PFSK-1 (cell line): Measurements from ENCODE around the gene TOGARAM2.

Experiments used
- POLR2AphosphoS5 ChIP-seq: IDR thresholded peaks from 2 replicates; pipeline ENCODE4 v1.6.1; 2012; ENCODE audit warnings: low read depth, mild to moderate bottlenecking, control low read depth, low read length, moderate library complexity
- TAF1 ChIP-seq: IDR thresholded peaks from 2 replicates; pipeline ENCODE4 v1.6.1; 2012; ENCODE audit warnings: low read length, control low read depth, borderline replicate concordance; ENCODE audit not compliant: insufficient read depth
- TF ChIP-seq, protein P1 (sequence below), 2 experiments: IDR thresholded peaks; 2 replicates each; pipeline versions ENCODE4 v1.6.1 to v1.8.0; 2011 to 2012; ENCODE audit warnings: low read depth in 2 of 2, low read length in 2 of 2, control low read depth in 1 of 2, inconsistent platforms in 1 of 2, mild to moderate bottlenecking in 1 of 2, moderate library complexity in 1 of 2; ENCODE audit not compliant: insufficient read depth in 1 of 2

DNA sequence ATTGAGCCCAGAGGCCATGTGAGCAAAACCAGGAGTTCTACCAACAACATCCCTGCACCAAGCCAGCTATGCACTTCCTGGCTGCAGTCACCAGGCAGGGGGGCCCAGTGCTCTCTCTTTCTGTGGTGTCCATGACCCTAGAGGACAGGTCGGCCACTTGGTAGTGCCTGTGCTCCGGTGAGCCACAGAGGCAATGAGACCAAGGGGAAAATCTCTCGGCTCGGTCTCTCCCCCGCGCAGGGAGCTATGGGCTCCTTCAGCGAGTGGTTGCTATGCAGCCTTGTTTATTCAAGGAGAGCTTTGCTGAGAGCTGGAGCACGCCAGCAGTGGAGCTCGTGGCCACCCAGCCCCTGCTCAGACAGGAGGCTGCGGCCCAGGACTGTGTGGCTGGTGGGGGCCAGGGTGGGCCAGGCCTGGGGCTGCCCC is at the start of gene TOGARAM2:
- TF ChIP-seq TAF1 (no peak), POLR2AphosphoS5 (no peak)
- TF ChIP-seq, protein P1, sequence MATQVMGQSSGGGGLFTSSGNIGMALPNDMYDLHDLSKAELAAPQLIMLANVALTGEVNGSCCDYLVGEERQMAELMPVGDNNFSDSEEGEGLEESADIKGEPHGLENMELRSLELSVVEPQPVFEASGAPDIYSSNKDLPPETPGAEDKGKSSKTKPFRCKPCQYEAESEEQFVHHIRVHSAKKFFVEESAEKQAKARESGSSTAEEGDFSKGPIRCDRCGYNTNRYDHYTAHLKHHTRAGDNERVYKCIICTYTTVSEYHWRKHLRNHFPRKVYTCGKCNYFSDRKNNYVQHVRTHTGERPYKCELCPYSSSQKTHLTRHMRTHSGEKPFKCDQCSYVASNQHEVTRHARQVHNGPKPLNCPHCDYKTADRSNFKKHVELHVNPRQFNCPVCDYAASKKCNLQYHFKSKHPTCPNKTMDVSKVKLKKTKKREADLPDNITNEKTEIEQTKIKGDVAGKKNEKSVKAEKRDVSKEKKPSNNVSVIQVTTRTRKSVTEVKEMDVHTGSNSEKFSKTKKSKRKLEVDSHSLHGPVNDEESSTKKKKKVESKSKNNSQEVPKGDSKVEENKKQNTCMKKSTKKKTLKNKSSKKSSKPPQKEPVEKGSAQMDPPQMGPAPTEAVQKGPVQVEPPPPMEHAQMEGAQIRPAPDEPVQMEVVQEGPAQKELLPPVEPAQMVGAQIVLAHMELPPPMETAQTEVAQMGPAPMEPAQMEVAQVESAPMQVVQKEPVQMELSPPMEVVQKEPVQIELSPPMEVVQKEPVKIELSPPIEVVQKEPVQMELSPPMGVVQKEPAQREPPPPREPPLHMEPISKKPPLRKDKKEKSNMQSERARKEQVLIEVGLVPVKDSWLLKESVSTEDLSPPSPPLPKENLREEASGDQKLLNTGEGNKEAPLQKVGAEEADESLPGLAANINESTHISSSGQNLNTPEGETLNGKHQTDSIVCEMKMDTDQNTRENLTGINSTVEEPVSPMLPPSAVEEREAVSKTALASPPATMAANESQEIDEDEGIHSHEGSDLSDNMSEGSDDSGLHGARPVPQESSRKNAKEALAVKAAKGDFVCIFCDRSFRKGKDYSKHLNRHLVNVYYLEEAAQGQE (IDR thresholded peaks at IDR 0.05; ENCODE audit: insufficient read depth in 1 of 2, low read depth in 2 of 2, low read length in 2 of 2): no peak
